Stimulated activated CD4-positive, alpha-beta T cell treated with anti-CD3 and anti-CD28 coated beads, Interleukin-1b, Interleukin-23, amount 100 ng/mL, for 1 hour (primary cell): ENCODE results near the gene ST14.

Experiments used
- DNase-seq, 2 donors: peaks; one replicate each; pipeline ENCODE4 v3.0.0-alpha.2; 2020; ENCODE audit warnings: low read depth in 2 of 2

The ST14 gene

GRCh38 chr11:130136107-130136506 is 23.5 kb upstream of the ST14 start:
- no peak for DNase-seq

GRCh38 chr11:130137999-130138398 is 21.6 kb upstream of the ST14 start:
- DNase-seq, result no peak

GRCh38 chr11:130139401-130139800 is 20.2 kb upstream of the ST14 start:
- no peak for DNase-seq

GRCh38 chr11:130141561-130142341 is 17.8 kb upstream of the ST14 start:
- no peak for DNase-seq

- no peak for DNase-seq
Observed at GRCh38 chr11:130144141-130144540, 15.4 kb upstream of the ST14 start.

- no peak for DNase-seq
Observed at GRCh38 chr11:130144861-130145281, 14.7 kb upstream of the ST14 start.

- DNase-seq, result no peak
Observed at GRCh38 chr11:130145311-130145812, 14.2 kb upstream of the ST14 start.

- no peak for DNase-seq
Observed at GRCh38 chr11:130145975-130146776, 13.4 kb upstream of the ST14 start.

- no peak for DNase-seq
Observed at GRCh38 chr11:130146796-130147195, 12.8 kb upstream of the ST14 start.

- DNase-seq, result no peak
Observed at GRCh38 chr11:130148796-130149326, 10.7 kb upstream of the ST14 start.

- no peak for DNase-seq
Observed at GRCh38 chr11:130150790-130151189, 8.8 kb upstream of the ST14 start.

GRCh38 chr11:130151196-130151595 is 8.4 kb upstream of the ST14 start:
- DNase-seq, result no peak

- DNase-seq, result no peak
Observed at GRCh38 chr11:130156108-130157022, 3.2 kb upstream of the ST14 start.

GRCh38 chr11:130157101-130157500 is 2.5 kb upstream of the ST14 start:
- DNase-seq, result no peak

- DNase-seq, result no peak
Observed at GRCh38 chr11:130157840-130158239, 1.7 kb upstream of the ST14 start.

- DNase-seq, result no peak
Observed at GRCh38 chr11:130159139-130159538, 443 bp upstream of the ST14 start.

- DNase-seq, result no peak
Observed at GRCh38 chr11:130160498-130161155, 1.0 kb downstream of the ST14 start.

- DNase-seq, result no peak
Observed at GRCh38 chr11:130161441-130162145, 2.0 kb downstream of the ST14 start.

GRCh38 chr11:130162733-130163132 is 3.2 kb downstream of the ST14 start:
- no peak for DNase-seq
